PC-3 (cell line): ENCODE data around the gene SULT1B1. TPM values are rescaled to one million over a fixed set of nuclear protein-coding genes. Genes with fewer than 3 reads are reported as not detected.

Source experiments
- ATAC-seq: fragments of 200-7000 bp; cut with Tn5 transposase; 2 replicates; pipeline ENCODE4 v1.9.1; 2020; ENCODE audit warnings: mild to moderate bottlenecking, moderate library complexity
- BruUV-seq: library from RNA; stranded (reverse); fragments of 400-500 nt; replicated peaks from 2 replicates; lab custom pipeline; 2021; lab: Mats Ljungman, UMichigan
- CTCF ChIA-PET: fragments of 300-600 bp; sonication (Branson Sonifier 250); formaldehyde crosslinking; loops from one replicate; lab custom pipeline; 2022; ENCODE audit warnings: antibody characterized with exemption; lab: Charles Lee
- POLR2A ChIA-PET: fragments of 300-600 bp; sonication (Branson Sonifier 250); formaldehyde crosslinking; loops from one replicate; lab custom pipeline; 2022; ENCODE audit warnings: antibody characterized with exemption; ENCODE audit not compliant: unreplicated experiment; lab: Charles Lee
- DNase-seq: peaks from one replicate; pipeline ENCODE4 v3.0.0-alpha.2; 2015
- H2AFZ ChIP-seq: fragments of 300-600 bp; sonication (generic); 2 replicates; pipeline ENCODE4 v1.6.0; 2016; ENCODE audit warnings: antibody characterized with exemption, low read length
- H3F3A ChIP-seq: fragments of 300-600 bp; sonication (generic); one replicate; pipeline ENCODE4 v1.6.0; 2017; ENCODE audit warnings: antibody characterized with exemption, low read length, control low read depth, mild to moderate bottlenecking; ENCODE audit not compliant: unreplicated experiment
- H3K27ac ChIP-seq: fragments of 300-600 bp; sonication (generic); 2 replicates; pipeline ENCODE4 v1.5.1; 2016; ENCODE audit warnings: mild to moderate bottlenecking, low read length
- H3K27me3 ChIP-seq: fragments of 300-600 bp; sonication (generic); 2 replicates; pipeline ENCODE4 v1.6.1; 2016; ENCODE audit warnings: low read length, mixed read lengths
- H3K36me3 ChIP-seq: fragments of 300-600 bp; sonication (generic); 2 replicates; pipeline ENCODE4 v1.6.1; 2016; ENCODE audit warnings: low read depth, mixed run types, low read length, mixed read lengths
- H3K4me1 ChIP-seq: fragments of 300-600 bp; sonication (generic); 2 replicates; pipeline ENCODE4 v1.5.1; 2016; ENCODE audit warnings: low read length; ENCODE audit not compliant: insufficient read depth
- H3K4me2 ChIP-seq: fragments of 300-600 bp; sonication (generic); 2 replicates; pipeline ENCODE4 v1.6.0; 2016; ENCODE audit warnings: low read length
- H3K4me3 ChIP-seq: fragments of 300-600 bp; sonication (generic); 2 replicates; pipeline ENCODE4 v1.5.1; 2016; ENCODE audit warnings: mild to moderate bottlenecking, low read length, mixed read lengths
- H3K79me2 ChIP-seq: fragments of 300-600 bp; sonication (generic); 2 replicates; pipeline ENCODE4 v1.6.1; 2017; ENCODE audit warnings: low read length, mixed read lengths
- H3K9ac ChIP-seq: fragments of 300-600 bp; sonication (generic); 2 replicates; pipeline ENCODE4 v1.6.0; 2016; ENCODE audit warnings: mild to moderate bottlenecking, low read length
- H3K9me2 ChIP-seq: fragments of 300-600 bp; sonication (generic); replicated peaks from 2 replicates; pipeline ENCODE4 v1.6.1; 2016; ENCODE audit warnings: mixed run types, low read length, mixed read lengths
- H3K9me3 ChIP-seq: fragments of 300-600 bp; sonication (generic); 2 replicates; pipeline ENCODE4 v1.6.1; 2016; ENCODE audit warnings: low read length, mixed read lengths
- H4K20me1 ChIP-seq: fragments of 300-600 bp; sonication (generic); 2 replicates; pipeline ENCODE4 v1.6.1; 2016; ENCODE audit warnings: low read length, mixed read lengths
- CTCF ChIP-seq: fragments of 300-600 bp; sonication (generic); conservative IDR thresholded peaks from 2 replicates; pipeline ENCODE4 v1.5.1; 2017; ENCODE audit warnings: antibody characterized with exemption, low read depth, mild to moderate bottlenecking, low read length
- EZH2 ChIP-seq: fragments of 300-600 bp; sonication (generic); IDR thresholded peaks from one replicate; pipeline ENCODE4 v1.6.1; 2017; ENCODE audit warnings: antibody characterized with exemption, mild to moderate bottlenecking, low read length; ENCODE audit not compliant: unreplicated experiment
- EZH2phosphoT487 ChIP-seq: fragments of 300-600 bp; sonication (generic); IDR thresholded peaks from 2 replicates; pipeline ENCODE4 v1.6.1; 2018; ENCODE audit warnings: mild to moderate bottlenecking, antibody characterized with exemption, low read length, borderline replicate concordance
- intact Hi-C: fragments of 100-400 bp; cut with micrococcal nuclease; formaldehyde crosslinking; loops from 2 replicates; pipeline ENCODE4 v1.9.0; 2023
- total RNA-seq: library from RNA; depleted of rRNA; stranded (reverse); fragments of >200 nt; gene quantifications from 2 replicates; pipeline ENCODE4 v1.2.3, GENCODE V29; 2014

Gene SULT1B1
- total RNA-seq, 1 experiment from 2014 or later: 0.04 TPM

- no peak for TF ChIP-seq CTCF
- no peak for TF ChIP-seq EZH2
- H2AFZ ChIP-seq: no peak overlapping the region
- no peaks in the 10 kb centered on the region for H3K4me1 ChIP-seq
- H3K27me3 ChIP-seq: no peaks in the 10 kb centered on the region
- no peak for ATAC-seq
- H3K9me3 ChIP-seq: no peaks in the 10 kb centered on the region
- no peaks in the 10 kb centered on the region for H3K79me2 ChIP-seq
- no peak overlapping the region for H3K27ac ChIP-seq
- H3K4me3 ChIP-seq: no peak overlapping the region
- intact Hi-C loops: no loop called here
- no peak overlapping the region for H3K4me2 ChIP-seq
- no peaks in the 10 kb centered on the region for H3F3A ChIP-seq
- ChIA-PET CTCF (no interaction called here), POLR2A (no interaction called here)
- no peaks in the 10 kb centered on the region for H4K20me1 ChIP-seq
- no peak overlapping the region for H3K9ac ChIP-seq
- DNase-seq: no peak
- no peaks in the 10 kb centered on the region for H3K9me2 ChIP-seq
- BruUV-seq: no TSS peak
- no peaks in the 10 kb centered on the region for H3K36me3 ChIP-seq
Observed at GRCh38 chr4:69701696-69702095, 58.7 kb downstream of the SULT1B1 start.

- DNase-seq: no peak
- Histone ChIP-seq H3K27ac (no peak overlapping the region), H3K4me1 (no peaks in the 10 kb centered on the region), H3K9me3 (no peaks in the 10 kb centered on the region), H2AFZ (no peak overlapping the region), H3K79me2 (no peaks in the 10 kb centered on the region), H3K9me2 (no peaks in the 10 kb centered on the region), H3F3A (no peaks in the 10 kb centered on the region), H3K4me2 (no peak overlapping the region), H3K4me3 (no peak overlapping the region), H3K9ac (no peak overlapping the region), H3K27me3 (no peaks in the 10 kb centered on the region), H3K36me3 (no peaks in the 10 kb centered on the region), H4K20me1 (no peaks in the 10 kb centered on the region)
- ChIA-PET POLR2A (no interaction called here), CTCF (no interaction called here)
- intact Hi-C loops: no loop called here
- no peak for ATAC-seq
- TF ChIP-seq EZH2phosphoT487: no peak
- no peak for TF ChIP-seq EZH2
- no peak for TF ChIP-seq CTCF
- BruUV-seq: no TSS peak
Observed at GRCh38 chr4:69697536-69698242, 62.7 kb downstream of the SULT1B1 start.

GRCh38 chr4:69689599-69689998, 70.8 kb downstream of the SULT1B1 start:
- H3K27me3 ChIP-seq: no peaks in the 10 kb centered on the region
- no peak overlapping the region for H2AFZ ChIP-seq
- no peaks in the 10 kb centered on the region for H3K4me1 ChIP-seq
- DNase-seq (peak; percentile 72), ATAC-seq (peak; percentile 48; the same call in 1 of the 2 replicates)
- H3K4me2 ChIP-seq: peak overlapping the region; percentile 34; the same call in 1 of the 2 replicates
- H3F3A ChIP-seq: no peaks in the 10 kb centered on the region
- H3K9me2 ChIP-seq: no peaks in the 10 kb centered on the region
- no peak overlapping the region for H3K9ac ChIP-seq
- TF ChIP-seq EZH2: no peak
- TF ChIP-seq EZH2phosphoT487: no peak
- peak; percentile 82 for TF ChIP-seq CTCF
- intact Hi-C loops: loop anchor here (1.0 kb wide), 3 partner anchors 134 to 816 kb away; no protein-coding TSS in a partner anchor
- H3K79me2 ChIP-seq: no peaks in the 10 kb centered on the region
- CTCF ChIA-PET: interaction anchor here (0.6 to 1.7 kb wide), 2 partner anchors 134 to 1740 kb away, joined by 3 to 5 read pairs; no protein-coding TSS in a partner anchor
- H3K27ac ChIP-seq: no peak overlapping the region
- H4K20me1 ChIP-seq: no peaks in the 10 kb centered on the region
- POLR2A ChIA-PET: no interaction called here
- no peak overlapping the region for H3K4me3 ChIP-seq
- H3K9me3 ChIP-seq: no peaks in the 10 kb centered on the region
- BruUV-seq: no TSS peak
- H3K36me3 ChIP-seq: no peaks in the 10 kb centered on the region
